Right lung (tissue), 5 donors: ENCODE measurements around the gene UBE2I. TPM values are rescaled to one million over a fixed set of nuclear protein-coding genes. Genes with fewer than 3 reads are reported as not detected.
"Not testable (repeated sequence)": the region's sequence is repeated elsewhere in the genome, so short reads cannot be mapped to it uniquely, and the experiment has no call there.

Experiments
- DNase-seq, 2 donors: peaks; one replicate each; pipeline ENCODE4 v3.0.0-alpha.2; 2013
- polyA plus RNA-seq, 5 donors: library from polyadenylated mRNA; unstranded; fragments of 120-200 nt; gene quantifications; one replicate each; pipeline versions ENCODE4 v1.2.1 to v1.2.3, GENCODE V29; 2013; ENCODE audit warnings: inconsistent platforms in 1 of 5, low replicate concordance in 1 of 5; ENCODE audit not compliant: insufficient read length in 5 of 5, insufficient read depth in 1 of 5

Gene UBE2I
- polyA plus RNA-seq, 5 donors, result 148 to 169 (median 160) TPM

- no peak for DNase-seq
Observed at GRCh38 chr16:1290860-1291575, 18.4 kb upstream of the UBE2I start.

GRCh38 chr16:1291576-1291974 is 17.9 kb upstream of the UBE2I start:
- no peak for DNase-seq

- not testable (repeated sequence) for DNase-seq
Observed at GRCh38 chr16:1292208-1292607, 17.2 kb upstream of the UBE2I start.

- not testable (repeated sequence) for DNase-seq
Observed at GRCh38 chr16:1292808-1293207, 16.6 kb upstream of the UBE2I start.

GRCh38 chr16:1293921-1294656 is 15.3 kb upstream of the UBE2I start:
- DNase-seq, result no peak

- no peak for DNase-seq
Observed at GRCh38 chr16:1295465-1295864, 14.0 kb upstream of the UBE2I start.

GRCh38 chr16:1296688-1297017 is 12.8 kb upstream of the UBE2I start:
- DNase-seq, result not testable (repeated sequence)

GRCh38 chr16:1297018-1297696 is 12.3 kb upstream of the UBE2I start:
- DNase-seq, result no peak

GRCh38 chr16:1298406-1298805 is 11.0 kb upstream of the UBE2I start:
- no peak for DNase-seq

GRCh38 chr16:1299012-1299867 is 10.2 kb upstream of the UBE2I start:
- DNase-seq, result no peak

- no peak for DNase-seq
Observed at GRCh38 chr16:1299868-1300203, 9.6 kb upstream of the UBE2I start.

GRCh38 chr16:1300664-1301476 is 8.6 kb upstream of the UBE2I start:
- DNase-seq, result peak in 1 of 2 donors; percentile 22

- DNase-seq, result no peak
Observed at GRCh38 chr16:1301562-1301961, 7.9 kb upstream of the UBE2I start.

GRCh38 chr16:1305823-1306222 is 3.6 kb upstream of the UBE2I start:
- DNase-seq, result no peak

- DNase-seq, result no peak
Observed at GRCh38 chr16:1306334-1306733, 3.1 kb upstream of the UBE2I start.

- peak; percentile 48 to 56 for DNase-seq
Observed at GRCh38 chr16:1308036-1308976, 1.1 kb upstream of the UBE2I start.

GRCh38 chr16:1309888-1310831 is 724 bp downstream of the UBE2I start:
- DNase-seq, result no peak

- no peak for DNase-seq
Observed at GRCh38 chr16:1310832-1311200, 1.4 kb downstream of the UBE2I start.

- no peak for DNase-seq
Observed at GRCh38 chr16:1311212-1311737, 1.8 kb downstream of the UBE2I start.
